Panc1 (cell line): Measurements from ENCODE around the gene SLC2A5.

Experiments used
- CTCF ChIP-seq: fragments of 450-650 bp; IDR thresholded peaks from 2 replicates; pipeline ENCODE4 v1.5.1; 2017; ENCODE audit warnings: mild to moderate bottlenecking
- POLR2AphosphoS5 ChIP-seq: IDR thresholded peaks from 2 replicates; pipeline ENCODE4 v1.6.1; 2012; ENCODE audit warnings: mild to moderate bottlenecking, low read depth, low read length, moderate library complexity

- TF ChIP-seq POLR2AphosphoS5 (no peak), CTCF (no peak)
These were observed 31.1 kb upstream of the SLC2A5 start for GRCh38 chr1:9100471-9101043.
